Fibroblast of lung (primary cell): Measurements from ENCODE around the gene MREG. TPM values are rescaled to one million over a fixed set of nuclear protein-coding genes. Genes with fewer than 3 reads are reported as not detected.

ENCODE experiments used
- DNase-seq, 2 donors: peaks; one replicate each; pipeline versions ENCODE4 v3.0.0 to v3.0.0-alpha.2; 2010; ENCODE audit warnings: low read depth in 2 of 2
- H2AFZ ChIP-seq: 2 replicates; pipeline ENCODE4 v1.5.1; 2012; ENCODE audit warnings: low read length, control low read depth, inconsistent platforms
- H3K27ac ChIP-seq: 2 replicates; pipeline ENCODE4 v1.5.1; 2011; ENCODE audit warnings: low read length, control low read depth; ENCODE audit not compliant: insufficient read depth
- H3K27me3 ChIP-seq: 2 replicates; pipeline ENCODE4 v1.5.1; 2011; ENCODE audit warnings: mild to moderate bottlenecking, low read length; ENCODE audit not compliant: control insufficient read depth, insufficient read depth
- H3K36me3 ChIP-seq: 2 replicates; pipeline ENCODE4 v1.5.1; 2011; ENCODE audit warnings: low read length; ENCODE audit not compliant: control insufficient read depth, insufficient read depth
- H3K4me1 ChIP-seq: 2 replicates; pipeline ENCODE4 v1.5.1; 2011; ENCODE audit warnings: low read length; ENCODE audit not compliant: control insufficient read depth, insufficient read depth; ENCODE audit errors: extremely low read depth
- H3K4me2 ChIP-seq: 2 replicates; pipeline ENCODE4 v1.5.1; 2011; ENCODE audit warnings: low read length, control low read depth; ENCODE audit not compliant: insufficient read depth; ENCODE audit errors: extremely low read depth
- H3K4me3 ChIP-seq, 4 experiments: fragments of 200-600 bp in 1 of 4; sonication (generic) in 1 of 4; replicated peaks in 1 of 4; 2 replicates each; pipeline ENCODE4 v1.5.1; 2011 to 2016; ENCODE audit warnings: low read length in 4 of 4, low read depth in 3 of 4, mild to moderate bottlenecking in 3 of 4, control low read depth in 2 of 4, inconsistent platforms in 1 of 4, mixed read lengths in 1 of 4; ENCODE audit not compliant: insufficient read depth in 1 of 4; ENCODE audit errors: control extremely low read depth in 1 of 4
- H3K79me2 ChIP-seq: 2 replicates; pipeline ENCODE4 v1.5.1; 2012; ENCODE audit warnings: mild to moderate bottlenecking, low read length, inconsistent platforms; ENCODE audit not compliant: control insufficient read depth, insufficient read depth
- H3K9ac ChIP-seq: 2 replicates; pipeline ENCODE4 v1.5.1; 2011; ENCODE audit warnings: mild to moderate bottlenecking, low read length, control low read depth; ENCODE audit not compliant: insufficient read depth
- H3K9me3 ChIP-seq: 2 replicates; pipeline ENCODE4 v1.5.1; 2012; ENCODE audit warnings: low read depth, low read length; ENCODE audit not compliant: control insufficient read depth, insufficient read depth
- H4K20me1 ChIP-seq: 2 replicates; pipeline ENCODE4 v1.5.1; 2011; ENCODE audit warnings: low read length; ENCODE audit not compliant: control insufficient read depth, insufficient read depth; ENCODE audit errors: extremely low read depth
- CTCF ChIP-seq, 2 donors: IDR thresholded peaks in 1 of 2; conservative IDR thresholded peaks in 1 of 2; 1 replicate in 1 of 2; 2 replicates in 1 of 2; pipeline ENCODE4 v1.5.1; 2011 to 2012; ENCODE audit warnings: low read length in 2 of 2, control low read depth in 1 of 2, inconsistent platforms in 1 of 2, low read depth in 1 of 2, mild to moderate bottlenecking in 1 of 2
- EZH2 ChIP-seq: IDR thresholded peaks from 2 replicates; pipeline ENCODE4 v1.5.1; 2012; ENCODE audit warnings: low read length, control low read depth, mild to moderate bottlenecking; ENCODE audit errors: missing control alignments
- polyA plus RNA-seq, 2 donors: library from polyadenylated mRNA; depleted of rRNA in 1 of 2; stranded (reverse) in 1 of 2; unstranded in 1 of 2; fragments of >200 nt; gene quantifications; 2 replicates each; pipeline ENCODE4 v1.2.1, GENCODE V29; 2011 to 2012; ENCODE audit warnings: missing spikeins in 1 of 2
- total RNA-seq: library from RNA; depleted of rRNA; stranded (reverse); fragments of >200 nt; gene quantifications from 2 replicates; pipeline ENCODE4 v1.2.1, GENCODE V29; 2014

The MREG gene
- total and polyA plus RNA-seq, 2 donors (not counting 1 experiment from before 2014, with no cell fraction given) = 2.4 to 3.5 TPM

DNA sequence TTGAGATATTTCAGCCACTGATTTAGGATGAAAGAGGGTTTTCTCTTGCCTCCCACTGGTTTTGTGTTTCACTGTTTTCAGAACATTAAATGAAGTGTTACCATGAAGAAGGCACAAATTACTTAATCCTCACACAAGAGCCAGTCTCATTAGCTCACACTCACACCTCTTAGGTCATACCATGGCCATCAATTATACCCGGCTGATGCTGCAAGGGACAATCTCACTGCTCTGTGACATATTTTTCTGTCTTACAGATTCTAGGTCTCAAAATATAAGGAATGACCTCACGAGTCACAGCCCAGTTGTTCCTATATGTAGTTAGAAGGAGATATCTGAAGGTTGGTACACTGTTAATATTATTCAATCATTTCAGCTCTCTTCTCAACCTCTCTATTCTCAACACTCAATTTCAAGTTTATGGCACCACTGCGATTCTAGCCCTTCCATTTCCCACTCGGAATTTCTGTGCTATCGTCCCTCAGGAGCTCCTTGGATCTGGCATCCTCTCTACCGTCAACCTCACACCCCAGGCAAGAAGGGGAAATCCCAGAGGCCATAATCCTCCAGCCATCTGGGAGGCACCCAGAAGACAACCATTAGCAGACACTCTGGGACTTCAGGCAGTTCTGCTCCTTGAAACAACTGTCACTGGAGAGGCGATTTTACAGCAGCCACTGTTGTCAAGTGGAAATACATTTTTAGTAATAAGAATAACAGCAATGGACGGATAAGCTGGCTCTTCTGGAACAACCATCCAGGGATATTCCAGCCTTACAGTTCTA is 101.9 kb downstream of the MREG start:
- H3K27ac ChIP-seq = no peak overlapping the region
- TF ChIP-seq EZH2 (no peak), CTCF (conservative IDR thresholded peaks at IDR 0.05 in 1 of 2, IDR thresholded peaks at IDR 0.05 in 1 of 2; ENCODE audit: low read depth in 1 of 2, low read length in 2 of 2) (no peak)
- no peaks in the 10 kb centered on the region for H3K27me3 ChIP-seq
- H3K4me2 ChIP-seq = no peak overlapping the region
- DNase-seq = no peak
- H3K9ac ChIP-seq = no peak overlapping the region
- no peaks in the 10 kb centered on the region for H3K36me3 ChIP-seq
- no peaks in the 10 kb centered on the region for H3K79me2 ChIP-seq
- H2AFZ ChIP-seq = no peak overlapping the region
- H3K9me3 ChIP-seq = no peaks in the 10 kb centered on the region
- H3K4me1 ChIP-seq = no peaks in the 10 kb centered on the region
- H3K4me3 ChIP-seq = no peak overlapping the region
- no peaks in the 10 kb centered on the region for H4K20me1 ChIP-seq

GRCh38 chr2:215910180-215910579 is 103.2 kb downstream of the MREG start:
- no peak for TF ChIP-seq CTCF (conservative IDR thresholded peaks at IDR 0.05 in 1 of 2, IDR thresholded peaks at IDR 0.05 in 1 of 2; ENCODE audit: low read depth in 1 of 2, low read length in 2 of 2)
- TF ChIP-seq EZH2 = no peak
- H3K4me3 ChIP-seq = no peak overlapping the region
- no peaks in the 10 kb centered on the region for H3K36me3 ChIP-seq
- no peaks in the 10 kb centered on the region for H4K20me1 ChIP-seq
- H2AFZ ChIP-seq = no peak overlapping the region
- H3K27ac ChIP-seq = no peak overlapping the region
- H3K79me2 ChIP-seq = no peaks in the 10 kb centered on the region
- H3K27me3 ChIP-seq = no peaks in the 10 kb centered on the region
- no peak overlapping the region for H3K9ac ChIP-seq
- H3K9me3 ChIP-seq = no peaks in the 10 kb centered on the region
- DNase-seq = no peak
- no peak overlapping the region for H3K4me2 ChIP-seq
- H3K4me1 ChIP-seq = no peaks in the 10 kb centered on the region

DNA sequence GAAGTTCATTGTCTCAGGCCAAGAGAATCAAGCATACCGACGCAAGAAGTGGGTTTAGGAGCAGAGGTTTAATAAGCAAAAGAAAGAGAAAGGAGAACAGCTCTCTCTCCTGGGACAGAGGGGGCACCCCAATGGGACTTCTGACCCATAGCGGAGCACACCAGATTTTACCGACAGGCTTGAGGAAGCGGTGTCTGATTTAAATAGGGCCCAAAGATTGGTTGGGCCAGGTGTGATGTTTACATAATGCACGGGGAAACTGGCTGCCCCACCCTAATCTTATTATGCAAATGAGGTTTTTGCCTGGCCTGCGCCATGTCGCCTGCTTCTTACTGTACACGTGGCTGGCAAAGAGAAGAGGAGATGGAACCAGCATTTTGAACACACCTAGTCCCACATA is 106.2 kb downstream of the MREG start:
- DNase-seq = no peak
- no peak overlapping the region for H3K4me2 ChIP-seq
- H3K79me2 ChIP-seq = no peaks in the 10 kb centered on the region
- no peaks in the 10 kb centered on the region for H3K9me3 ChIP-seq
- H2AFZ ChIP-seq = no peak overlapping the region
- H4K20me1 ChIP-seq = no peaks in the 10 kb centered on the region
- no peak overlapping the region for H3K9ac ChIP-seq
- no peaks in the 10 kb centered on the region for H3K27me3 ChIP-seq
- TF ChIP-seq CTCF (conservative IDR thresholded peaks at IDR 0.05 in 1 of 2, IDR thresholded peaks at IDR 0.05 in 1 of 2; ENCODE audit: low read depth in 1 of 2, low read length in 2 of 2) = no peak
- no peak overlapping the region for H3K4me3 ChIP-seq
- H3K4me1 ChIP-seq = no peaks in the 10 kb centered on the region
- H3K27ac ChIP-seq = no peak overlapping the region
- H3K36me3 ChIP-seq = no peaks in the 10 kb centered on the region
